ENCODE data around the gene TUFT1.

Gene TUFT1

DNA sequence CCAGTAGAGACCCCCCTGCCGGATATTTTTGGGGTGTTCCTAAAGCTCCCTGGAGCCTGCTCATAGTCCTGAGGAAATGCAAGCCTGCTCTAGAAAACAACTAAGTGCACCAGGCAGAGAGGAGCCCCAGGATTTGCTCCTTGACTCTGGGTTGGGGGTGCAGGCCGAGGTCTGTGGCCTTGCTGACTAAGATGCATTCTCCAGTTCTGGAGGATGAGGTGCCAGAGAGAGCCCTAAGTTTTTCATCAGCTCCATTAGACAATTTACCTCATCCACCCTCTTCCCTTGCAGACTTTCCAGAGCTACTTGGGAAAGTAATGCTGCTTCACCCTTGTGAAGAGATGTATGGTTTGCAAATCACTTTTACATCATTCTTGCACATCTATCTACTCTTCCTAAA is 9.1 kb downstream of the TUFT1 start:
- peak overlapping the region; percentile 65 for H3K27ac ChIP-seq
- TF ChIP-seq ZFX (IDR thresholded peaks at IDR 0.05) = no peak
- TF ChIP-seq, protein P1, sequence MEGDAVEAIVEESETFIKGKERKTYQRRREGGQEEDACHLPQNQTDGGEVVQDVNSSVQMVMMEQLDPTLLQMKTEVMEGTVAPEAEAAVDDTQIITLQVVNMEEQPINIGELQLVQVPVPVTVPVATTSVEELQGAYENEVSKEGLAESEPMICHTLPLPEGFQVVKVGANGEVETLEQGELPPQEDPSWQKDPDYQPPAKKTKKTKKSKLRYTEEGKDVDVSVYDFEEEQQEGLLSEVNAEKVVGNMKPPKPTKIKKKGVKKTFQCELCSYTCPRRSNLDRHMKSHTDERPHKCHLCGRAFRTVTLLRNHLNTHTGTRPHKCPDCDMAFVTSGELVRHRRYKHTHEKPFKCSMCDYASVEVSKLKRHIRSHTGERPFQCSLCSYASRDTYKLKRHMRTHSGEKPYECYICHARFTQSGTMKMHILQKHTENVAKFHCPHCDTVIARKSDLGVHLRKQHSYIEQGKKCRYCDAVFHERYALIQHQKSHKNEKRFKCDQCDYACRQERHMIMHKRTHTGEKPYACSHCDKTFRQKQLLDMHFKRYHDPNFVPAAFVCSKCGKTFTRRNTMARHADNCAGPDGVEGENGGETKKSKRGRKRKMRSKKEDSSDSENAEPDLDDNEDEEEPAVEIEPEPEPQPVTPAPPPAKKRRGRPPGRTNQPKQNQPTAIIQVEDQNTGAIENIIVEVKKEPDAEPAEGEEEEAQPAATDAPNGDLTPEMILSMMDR (conservative IDR thresholded peaks at IDR 0.05) = no peak

DNA sequence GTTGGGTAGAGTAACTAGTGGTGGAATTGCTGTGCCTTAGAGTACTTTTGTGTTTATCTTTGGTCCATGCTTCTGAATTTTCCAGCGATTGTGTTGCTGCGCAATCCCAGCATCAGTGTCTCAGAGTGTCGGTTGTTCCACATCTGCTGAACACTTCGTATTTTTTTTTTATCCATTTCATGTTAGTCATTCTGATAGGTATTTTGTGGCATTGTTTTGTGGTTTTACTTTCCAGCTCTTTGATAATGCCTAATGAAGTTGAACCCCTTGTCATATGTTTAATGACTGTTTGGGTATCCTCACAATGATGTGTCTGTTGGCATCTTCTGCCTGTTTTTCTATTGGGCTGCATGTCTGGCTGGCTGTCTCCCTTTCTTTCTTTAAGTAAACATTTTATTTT is 13.6 kb downstream of the TUFT1 start:
- H3K27ac ChIP-seq = no peak overlapping the region
- TF ChIP-seq, protein P1 (conservative IDR thresholded peaks at IDR 0.05) = no peak
- TF ChIP-seq ZFX (IDR thresholded peaks at IDR 0.05) = no peak

DNA sequence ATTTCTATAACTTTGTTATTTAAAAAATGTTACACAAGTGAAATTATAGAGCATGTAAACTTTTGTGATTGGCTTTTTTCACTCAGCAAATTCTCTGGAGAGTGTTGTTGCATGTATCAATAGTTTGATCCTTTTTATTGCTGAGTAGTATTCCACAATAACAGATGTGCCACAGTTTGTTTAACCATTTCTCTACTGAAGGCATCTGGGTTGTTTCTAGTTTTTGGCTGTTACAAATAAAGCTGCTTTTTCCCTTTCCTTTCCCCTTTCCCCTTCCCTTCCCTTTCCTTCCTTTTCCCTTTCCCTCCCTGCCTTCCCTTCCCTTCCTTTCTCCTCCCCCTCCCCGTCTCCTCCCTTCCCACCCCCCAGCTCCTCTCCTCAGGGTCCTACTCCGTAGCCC is 15.9 kb downstream of the TUFT1 start:
- TF ChIP-seq ZFX (IDR thresholded peaks at IDR 0.05) = no peak
- TF ChIP-seq, protein P1 (conservative IDR thresholded peaks at IDR 0.05) = no peak
- no peak overlapping the region for H3K27ac ChIP-seq

DNA sequence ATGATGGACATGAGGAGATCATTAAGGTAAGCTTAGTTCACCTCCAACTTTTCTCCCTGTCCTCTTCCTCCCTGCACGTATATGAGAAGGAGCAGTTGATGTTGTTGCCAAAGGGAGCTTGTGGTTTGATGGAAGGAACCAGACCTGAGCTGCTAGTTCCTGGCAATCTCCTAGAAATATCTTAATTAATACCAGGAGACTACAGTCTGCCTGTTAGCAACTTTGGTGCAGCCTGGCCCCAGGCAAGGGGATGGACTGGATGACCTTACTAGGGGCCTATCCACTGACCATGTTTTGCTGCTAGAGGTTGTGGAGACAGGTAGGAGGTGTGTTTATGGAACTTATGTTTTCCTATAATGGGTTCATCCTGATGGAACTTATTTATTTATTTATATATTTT is 22.6 kb downstream of the TUFT1 start:
- no peak overlapping the region for H3K27ac ChIP-seq
- TF ChIP-seq, protein P1 (conservative IDR thresholded peaks at IDR 0.05) = no peak
- TF ChIP-seq ZFX (IDR thresholded peaks at IDR 0.05) = no peak

DNA sequence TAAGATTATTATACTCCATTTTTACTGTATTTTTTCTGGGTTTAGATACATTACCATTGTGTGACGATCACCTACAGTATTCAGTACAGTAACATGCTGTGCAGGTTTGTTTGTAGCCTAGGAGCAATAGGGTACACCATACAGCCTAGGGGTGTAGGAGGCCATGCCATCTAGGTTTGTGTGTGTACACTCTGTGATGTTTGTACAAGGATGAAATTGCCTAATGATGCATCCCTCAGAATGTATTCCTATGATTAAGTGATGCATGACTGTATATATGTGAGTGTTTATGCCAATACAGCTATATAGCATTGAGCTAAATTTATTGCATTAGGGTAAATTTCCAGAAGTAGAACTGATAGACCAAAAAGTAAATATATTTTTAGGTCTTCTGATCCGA is 23.3 kb downstream of the TUFT1 start:
- TF ChIP-seq, protein P1 (conservative IDR thresholded peaks at IDR 0.05) = no peak
- no peak for TF ChIP-seq ZFX (IDR thresholded peaks at IDR 0.05)
- H3K27ac ChIP-seq = no peak overlapping the region

DNA sequence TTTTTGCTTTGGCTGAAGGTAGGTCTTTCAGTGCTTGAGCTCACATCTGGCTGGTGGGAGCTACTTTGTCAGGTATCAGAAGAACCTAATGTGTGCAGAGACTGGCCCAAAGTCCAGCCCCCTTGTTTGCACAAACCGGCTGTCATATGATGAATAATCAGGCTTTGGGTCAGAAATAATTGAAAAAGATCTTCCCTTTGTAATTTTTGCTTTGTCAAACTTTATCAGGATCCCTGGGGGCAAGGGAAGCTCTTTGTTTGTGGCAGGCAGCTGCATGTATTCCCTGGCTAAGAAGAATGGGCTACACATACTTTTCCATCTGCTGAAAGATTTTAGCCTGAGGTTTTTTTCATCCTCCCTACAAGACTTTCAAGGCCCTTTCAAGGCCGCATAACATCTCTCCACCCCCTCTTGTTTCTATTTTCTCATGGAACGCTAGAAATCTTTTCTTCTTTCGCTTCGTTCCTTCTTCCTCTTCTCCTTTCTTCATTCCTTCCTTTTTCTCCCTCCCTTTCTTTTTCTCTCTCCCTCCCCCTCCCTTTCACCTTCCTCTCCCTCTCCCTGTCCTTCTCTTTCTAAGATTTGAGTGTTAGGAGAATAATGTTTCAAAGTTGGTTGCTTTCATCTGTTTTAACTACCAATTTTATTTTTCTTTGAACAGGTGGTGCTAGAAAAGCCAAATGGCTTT is 25.5 kb downstream of the TUFT1 start:
- no peak overlapping the region for H3K27ac ChIP-seq

DNA sequence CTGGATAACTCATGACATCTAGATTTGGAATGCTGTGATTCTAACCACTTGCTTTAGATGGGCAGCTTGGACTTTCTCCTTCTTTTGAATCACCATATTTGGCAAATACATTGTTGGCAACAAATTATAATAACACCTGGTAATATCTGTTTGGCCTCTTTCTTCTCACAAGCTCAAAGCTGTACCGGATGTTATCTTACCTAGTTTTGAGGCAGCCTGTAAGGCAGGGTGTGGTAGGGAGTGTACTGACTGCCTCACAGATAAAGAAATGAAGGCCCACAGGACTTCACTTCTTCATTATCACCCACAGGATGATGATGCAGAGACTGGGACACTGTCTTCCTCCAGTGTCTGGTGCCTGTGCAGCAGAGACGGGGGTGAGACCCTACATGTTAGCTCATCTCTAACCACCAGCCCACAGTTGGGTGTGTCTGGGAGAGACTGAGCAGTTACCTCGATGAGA is 28.5 kb downstream of the TUFT1 start:
- TF ChIP-seq ZFX (IDR thresholded peaks at IDR 0.05) = no peak
- TF ChIP-seq, protein P1 (conservative IDR thresholded peaks at IDR 0.05) = no peak
- H3K27ac ChIP-seq = no peak overlapping the region

More for the DNA sequence above, 25.5 kb downstream of the TUFT1 start:
- TF ChIP-seq, protein P1 (conservative IDR thresholded peaks at IDR 0.05) = no peak
- TF ChIP-seq ZFX (IDR thresholded peaks at IDR 0.05) = no peak
